Cardiac fibroblast (primary cell): ENCODE measurements around the gene KATNBL1.

Experiments
- DNase-seq, 2 donors: peaks; one replicate each; pipeline versions ENCODE4 v3.0.0 to v3.0.0-alpha.2; 2010; ENCODE audit warnings: low read depth in 2 of 2
- H3K4me3 ChIP-seq, 2 donors: replicated peaks in 1 of 2; 1 replicate in 1 of 2; 2 replicates in 1 of 2; pipeline ENCODE4 v1.5.1; 2011; ENCODE audit warnings: low read depth in 2 of 2, low read length in 2 of 2, mild to moderate bottlenecking in 2 of 2, moderate library complexity in 1 of 2
- TF ChIP-seq, protein P1 (sequence below): IDR thresholded peaks from one replicate; pipeline ENCODE4 v1.5.1; 2011; ENCODE audit warnings: low read depth, mild to moderate bottlenecking, low read length, inconsistent platforms

The KATNBL1 gene

DNA sequence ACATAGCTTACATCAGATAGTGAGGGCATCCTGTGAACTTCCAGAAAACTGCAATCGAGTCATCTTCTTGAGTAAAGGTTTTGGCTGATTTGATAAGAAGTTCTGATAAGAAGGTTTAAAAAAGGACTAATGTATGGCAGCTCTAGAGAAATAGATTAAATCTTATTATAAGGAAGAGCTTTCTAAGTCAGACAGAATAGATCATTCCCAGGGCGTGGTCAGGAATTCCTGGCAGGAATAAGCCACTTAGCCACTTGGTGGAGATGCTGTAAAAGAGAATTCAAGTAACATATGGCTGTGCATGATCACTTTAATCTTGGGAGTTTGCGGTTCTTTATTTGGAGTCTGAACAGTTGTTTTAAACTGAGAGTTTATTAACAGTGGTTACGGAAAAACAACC lies 90.6 kb downstream of the KATNBL1 start:
- peak in 1 of 2 donors; percentile 20 for DNase-seq
- TF ChIP-seq, protein P1, sequence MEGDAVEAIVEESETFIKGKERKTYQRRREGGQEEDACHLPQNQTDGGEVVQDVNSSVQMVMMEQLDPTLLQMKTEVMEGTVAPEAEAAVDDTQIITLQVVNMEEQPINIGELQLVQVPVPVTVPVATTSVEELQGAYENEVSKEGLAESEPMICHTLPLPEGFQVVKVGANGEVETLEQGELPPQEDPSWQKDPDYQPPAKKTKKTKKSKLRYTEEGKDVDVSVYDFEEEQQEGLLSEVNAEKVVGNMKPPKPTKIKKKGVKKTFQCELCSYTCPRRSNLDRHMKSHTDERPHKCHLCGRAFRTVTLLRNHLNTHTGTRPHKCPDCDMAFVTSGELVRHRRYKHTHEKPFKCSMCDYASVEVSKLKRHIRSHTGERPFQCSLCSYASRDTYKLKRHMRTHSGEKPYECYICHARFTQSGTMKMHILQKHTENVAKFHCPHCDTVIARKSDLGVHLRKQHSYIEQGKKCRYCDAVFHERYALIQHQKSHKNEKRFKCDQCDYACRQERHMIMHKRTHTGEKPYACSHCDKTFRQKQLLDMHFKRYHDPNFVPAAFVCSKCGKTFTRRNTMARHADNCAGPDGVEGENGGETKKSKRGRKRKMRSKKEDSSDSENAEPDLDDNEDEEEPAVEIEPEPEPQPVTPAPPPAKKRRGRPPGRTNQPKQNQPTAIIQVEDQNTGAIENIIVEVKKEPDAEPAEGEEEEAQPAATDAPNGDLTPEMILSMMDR, result no peak
- H3K4me3 ChIP-seq, result no peak overlapping the region

DNA sequence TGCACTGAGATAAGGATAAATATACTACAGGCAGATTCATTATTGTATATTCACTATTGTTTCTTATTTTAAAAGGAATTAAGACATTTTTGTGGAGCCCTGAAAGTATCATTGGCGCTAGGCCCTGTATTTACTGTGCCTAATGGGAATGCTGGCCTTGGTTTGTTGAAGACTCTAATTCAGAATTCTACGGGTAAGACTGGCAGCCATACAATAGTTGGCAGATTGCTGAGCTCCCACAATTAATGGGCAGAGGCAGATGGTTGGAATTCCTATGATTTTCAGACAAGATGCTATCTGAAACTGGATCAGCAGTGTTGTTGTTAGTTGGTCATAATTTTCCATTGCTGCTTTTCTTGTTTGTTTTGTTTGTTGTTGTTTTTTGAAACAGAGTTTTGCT lies 93.3 kb downstream of the KATNBL1 start:
- TF ChIP-seq, protein P1, result no peak
- DNase-seq, result no peak
- no peak overlapping the region for H3K4me3 ChIP-seq

DNA sequence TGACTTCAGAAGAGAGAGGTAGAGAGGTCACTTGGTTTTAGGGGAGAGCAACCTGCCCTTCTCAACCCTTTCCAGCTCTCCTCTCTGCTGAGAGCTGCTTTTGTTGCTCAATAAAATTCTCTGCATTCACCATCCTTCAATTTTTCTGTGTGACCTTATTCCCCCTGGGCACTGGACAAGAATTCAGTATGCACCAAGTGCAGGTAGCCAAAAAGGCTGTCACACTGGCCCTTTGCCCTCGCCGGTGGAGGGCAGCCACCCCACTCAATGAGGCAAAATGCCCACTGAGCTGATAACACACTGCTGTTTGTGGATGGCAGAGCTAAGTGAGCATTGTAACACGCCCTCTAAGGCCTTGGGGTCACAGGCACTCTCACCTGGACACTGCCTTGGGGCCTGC lies 95.2 kb downstream of the KATNBL1 start:
- DNase-seq, result no peak
- TF ChIP-seq, protein P1, result no peak
- H3K4me3 ChIP-seq, result no peak overlapping the region

DNA sequence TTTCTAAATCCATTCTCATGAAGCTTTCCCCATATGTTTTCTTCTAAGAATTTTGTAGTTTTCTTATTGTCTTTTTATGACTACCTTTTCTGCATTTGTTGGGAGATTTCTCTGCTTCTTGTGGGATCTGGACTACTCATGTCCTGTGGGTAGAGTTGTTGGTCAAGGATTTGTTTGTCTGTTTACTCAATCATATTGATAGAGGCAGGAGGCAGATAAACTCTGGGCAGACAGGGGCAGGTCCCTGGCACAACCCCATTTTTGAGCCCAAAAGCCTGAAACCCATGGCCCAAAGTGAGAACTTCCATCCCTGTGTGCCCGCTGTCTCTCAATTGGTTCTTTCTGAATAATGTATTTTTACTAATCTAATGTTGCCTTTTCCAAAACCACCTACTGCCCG lies 95.7 kb downstream of the KATNBL1 start:
- TF ChIP-seq, protein P1, result no peak
- DNase-seq, result no peak
- H3K4me3 ChIP-seq, result no peak overlapping the region

DNA sequence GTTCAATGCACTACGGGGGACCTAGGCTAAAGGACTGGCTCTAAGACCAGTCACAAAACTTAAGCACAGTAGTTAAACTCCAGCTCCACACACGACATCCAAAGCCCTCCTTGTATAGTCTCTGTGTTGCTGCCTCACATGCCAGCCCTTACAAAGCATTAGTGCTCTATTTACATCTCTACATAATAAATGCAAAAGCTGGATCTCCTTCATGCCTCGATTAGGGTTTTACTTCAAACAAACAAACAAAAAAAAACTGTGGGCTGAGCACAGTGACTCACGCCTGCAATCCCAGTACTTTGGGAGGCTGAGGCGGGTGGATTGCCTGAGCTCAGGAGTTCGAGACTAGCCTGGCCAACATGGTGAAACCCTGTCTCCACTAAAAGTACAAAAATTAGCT lies 98.4 kb downstream of the KATNBL1 start:
- TF ChIP-seq, protein P1, result no peak
- no peak overlapping the region for H3K4me3 ChIP-seq
- DNase-seq, result no peak

DNA sequence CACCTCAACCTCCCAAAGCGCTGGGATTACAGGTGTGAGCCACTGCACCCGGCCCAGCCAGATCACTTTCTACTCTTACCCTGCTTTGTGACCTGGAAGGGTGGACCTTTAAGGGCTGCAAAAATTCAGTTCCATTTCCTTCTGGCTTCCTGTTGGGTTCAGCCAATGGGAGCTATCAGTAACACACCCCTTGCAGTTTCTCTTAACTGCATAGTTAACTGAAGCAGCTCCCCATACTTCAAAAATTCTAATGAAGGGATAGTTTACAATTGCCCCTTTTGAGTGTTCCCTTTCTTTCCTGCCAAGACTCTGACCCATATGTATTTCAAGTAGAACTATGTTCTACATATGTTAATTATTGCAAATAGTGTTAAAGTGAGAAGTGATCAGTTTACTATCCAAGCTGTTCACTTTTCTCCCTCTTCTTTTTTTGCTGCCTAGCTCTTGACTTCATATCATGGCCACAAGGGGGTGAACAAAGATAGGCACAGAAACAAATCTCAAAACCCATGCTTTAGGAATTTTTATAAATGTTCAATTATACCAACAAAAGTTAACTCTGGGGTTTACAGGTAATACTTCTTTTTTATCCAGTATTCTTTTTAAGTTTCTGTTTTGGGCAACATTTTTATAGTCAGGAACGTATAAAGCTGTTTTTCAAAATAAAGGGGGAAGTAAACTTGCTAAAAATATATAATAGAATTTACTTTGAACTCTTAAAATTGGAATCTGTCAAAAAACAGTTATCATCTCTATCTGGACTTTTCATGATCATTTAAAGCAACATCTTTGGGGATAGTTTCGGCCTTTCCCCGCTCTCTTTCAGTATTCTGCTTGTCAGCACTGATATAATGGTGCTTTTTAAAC lies 99.9 kb downstream of the KATNBL1 start:
- peak; percentile 67 to 72 for DNase-seq
- H3K4me3 ChIP-seq, result no peak overlapping the region
- TF ChIP-seq, protein P1, result peak; percentile 75
